Smooth muscle cell of the brain vasculature (primary cell): ENCODE data around the gene APOB.
A peak's percentile ranks its signal among the peaks of the same experiment; 100 is the strongest.

Experiments used
- DNase-seq: peaks from one replicate; pipeline ENCODE4 v3.0.0-alpha.2; 2012; ENCODE audit warnings: low read depth, low spot score

Gene APOB

DNA sequence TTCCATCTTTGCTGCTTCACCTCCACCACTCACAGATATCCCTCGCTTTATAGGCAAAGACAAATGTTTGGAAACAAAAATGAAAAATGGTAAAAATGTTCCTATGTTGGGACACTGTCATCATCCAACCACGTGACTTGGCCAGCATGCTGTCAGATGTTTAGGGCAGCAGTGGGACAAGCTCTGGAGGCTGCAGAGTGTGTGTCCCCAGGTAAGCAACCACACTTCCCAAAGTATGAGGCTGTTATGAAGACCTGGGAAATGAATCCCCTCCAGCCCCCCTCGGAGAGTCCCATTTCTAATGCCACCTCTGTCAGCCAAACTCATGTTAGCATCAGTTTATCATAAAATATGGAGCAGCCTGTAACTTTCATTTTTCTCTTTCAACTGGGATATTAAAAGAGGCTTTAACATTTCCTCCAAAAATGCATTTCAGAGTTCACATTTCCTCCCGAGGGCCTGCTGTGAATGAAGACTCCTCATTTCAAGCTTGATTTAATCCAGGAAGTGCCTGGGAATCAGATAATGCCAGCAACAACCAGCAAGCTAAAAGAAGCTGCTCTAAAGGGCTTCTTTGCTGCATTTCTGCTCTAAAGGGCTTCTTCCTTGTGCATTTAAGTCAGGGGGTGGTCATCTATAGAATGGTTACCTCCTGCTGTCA is 66.2 kb downstream of the APOB start:
- DNase-seq = no peak

DNA sequence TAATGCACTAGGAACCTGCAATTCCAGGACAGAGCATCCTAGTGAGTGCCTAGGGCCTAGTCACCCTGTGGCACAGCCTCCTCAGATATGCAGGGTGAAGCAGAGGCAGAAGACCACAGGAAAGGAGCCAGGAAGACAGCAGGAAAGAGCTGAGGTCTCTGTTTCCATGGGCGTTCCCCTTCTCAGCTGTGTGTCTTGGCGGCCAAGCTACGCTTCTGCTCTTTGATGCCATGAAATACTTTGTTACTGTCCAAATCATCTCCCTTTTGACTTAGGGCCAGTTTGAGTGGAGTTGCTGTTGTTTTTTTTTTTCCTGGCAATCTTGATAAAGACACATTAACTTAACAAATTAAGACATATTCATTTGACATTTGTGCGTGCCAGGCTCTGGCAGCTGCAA is 67.3 kb downstream of the APOB start:
- no peak for DNase-seq

DNA sequence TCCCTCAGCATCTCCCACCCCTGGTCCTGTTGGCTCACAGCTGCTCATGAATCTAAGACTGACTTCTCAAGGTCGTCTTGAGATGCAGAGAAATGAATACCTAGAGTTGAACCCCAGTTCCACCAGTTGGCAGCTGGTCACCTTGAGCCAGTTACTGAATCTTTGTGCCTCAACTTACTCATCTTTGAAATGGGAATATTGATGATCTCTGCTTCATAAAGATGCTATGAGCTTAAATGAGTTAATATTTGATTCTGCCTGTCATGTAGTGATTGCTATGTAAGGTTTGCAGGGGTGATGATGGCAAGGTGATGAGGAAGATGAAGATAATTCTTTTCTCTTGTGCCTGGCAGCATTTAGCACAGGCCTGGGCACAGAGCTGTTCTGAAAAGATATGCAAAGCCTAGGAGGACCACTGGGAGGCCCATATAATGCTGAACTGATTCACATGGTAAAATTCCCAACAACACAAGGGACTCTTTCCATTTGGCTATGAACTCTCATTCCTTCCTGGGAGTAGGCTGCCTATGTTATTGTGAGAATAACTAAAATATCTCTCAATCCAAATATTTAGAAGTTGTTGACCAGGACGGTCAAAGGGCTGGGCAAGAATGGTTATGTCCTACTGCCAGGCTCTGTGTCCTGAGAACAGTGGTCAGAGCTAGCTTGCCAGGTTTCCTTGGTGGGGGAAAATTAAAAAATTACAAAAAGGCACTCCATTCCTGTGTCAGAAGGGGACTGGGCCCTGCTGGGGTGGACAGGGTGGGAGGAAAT is 70.9 kb downstream of the APOB start:
- DNase-seq = no peak

DNA sequence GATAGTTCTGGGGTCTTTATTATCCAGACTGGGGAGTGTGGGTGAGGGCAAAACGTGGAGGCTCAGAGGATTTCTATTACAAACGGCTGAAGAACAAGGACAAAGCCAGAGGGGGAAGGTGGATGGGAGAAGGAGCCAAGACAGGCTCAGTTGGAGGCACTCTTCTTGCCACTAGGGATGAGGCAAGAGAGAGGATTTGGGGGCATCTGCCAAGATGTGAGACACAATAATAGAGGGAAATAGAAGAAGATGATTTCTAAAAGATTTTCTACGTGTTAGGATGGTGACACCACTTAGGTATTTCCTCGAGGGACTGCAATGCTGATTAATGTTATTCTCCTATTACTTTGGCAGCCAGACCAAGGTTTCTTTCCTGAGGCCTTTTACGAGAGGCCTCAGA is 71.8 kb downstream of the APOB start:
- DNase-seq = no peak

DNA sequence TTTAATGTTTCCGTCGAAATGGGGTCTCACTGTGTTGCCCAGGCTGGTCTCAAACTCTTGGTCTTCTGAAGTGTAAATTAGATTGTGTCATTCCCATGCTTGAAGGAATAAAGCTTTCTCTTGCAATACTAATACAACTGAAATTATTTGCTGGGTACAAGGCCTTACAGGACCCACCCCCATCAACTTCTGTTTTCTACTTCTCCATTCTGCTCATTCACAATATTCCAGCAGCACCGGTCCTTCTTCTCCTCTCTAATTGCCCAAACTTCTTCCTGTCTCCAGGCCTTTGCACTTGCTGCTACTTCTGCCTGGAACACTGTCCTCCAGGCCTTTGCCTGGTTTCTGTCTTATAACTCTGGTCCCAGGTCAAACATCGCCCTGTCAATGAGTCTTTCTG is 73.8 kb downstream of the APOB start:
- no peak for DNase-seq

DNA sequence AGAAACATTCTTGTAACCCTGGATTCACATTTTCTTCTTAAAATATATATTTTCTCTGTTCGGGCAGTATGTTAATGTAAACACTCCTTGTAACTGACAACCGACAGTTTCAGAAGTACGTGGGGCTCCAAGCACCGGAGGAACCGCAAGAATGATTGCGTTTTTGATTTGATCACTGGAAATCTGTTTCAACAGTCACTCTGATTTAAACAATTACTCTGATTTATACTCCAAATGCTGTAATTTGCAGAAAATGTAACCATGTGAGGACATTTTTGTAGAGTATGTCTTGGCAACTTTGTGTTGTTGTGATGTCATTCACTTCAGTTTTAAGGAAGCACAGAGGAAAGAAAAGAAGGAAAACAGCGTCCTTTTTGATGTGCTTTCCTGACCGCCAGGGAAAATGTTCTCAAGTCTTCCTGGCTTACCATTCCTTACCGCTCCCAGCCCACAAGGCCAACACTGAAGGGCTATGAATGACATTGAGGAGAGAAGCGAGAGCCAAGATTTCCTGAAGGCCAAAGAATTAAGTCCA is 77.7 kb downstream of the APOB start:
- no peak for DNase-seq

DNA sequence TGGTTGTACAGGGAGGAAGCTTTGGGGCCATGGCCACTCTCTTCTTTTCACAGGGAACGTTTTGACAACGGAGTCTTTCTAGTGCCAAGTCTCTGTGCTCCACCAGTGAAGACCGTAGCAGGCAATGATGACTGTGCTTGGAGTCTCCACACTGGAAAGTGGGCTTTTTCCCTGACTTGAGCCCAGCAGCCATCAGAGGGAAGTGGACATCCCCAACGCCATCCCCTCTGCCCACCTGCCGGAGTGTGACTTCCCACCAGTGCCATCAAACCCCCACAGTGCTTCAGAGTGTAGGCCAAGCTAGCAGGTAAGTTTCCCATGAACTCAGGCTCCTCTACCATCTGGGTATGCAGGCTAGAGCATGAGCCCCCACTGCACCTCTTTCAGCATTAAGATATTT is 78.7 kb downstream of the APOB start:
- no peak for DNase-seq

DNA sequence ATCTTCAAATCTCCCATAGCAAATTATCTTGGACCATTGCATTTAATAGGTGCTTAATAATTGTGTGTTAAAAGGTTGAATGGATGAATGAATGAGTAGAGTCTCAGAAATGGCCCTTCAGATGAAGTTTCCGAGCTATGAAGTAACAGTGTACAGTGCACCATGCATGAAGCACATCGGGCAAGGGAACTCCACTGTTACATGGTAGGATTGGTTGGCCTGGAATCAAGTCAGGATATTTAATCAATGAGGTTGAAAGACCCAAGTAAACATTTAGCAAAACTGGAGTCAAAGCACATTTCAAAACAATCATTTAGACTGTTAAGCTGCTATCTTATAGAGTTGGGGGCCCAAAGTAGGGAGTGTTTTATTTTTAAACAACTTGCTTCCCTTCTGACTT is 80.0 kb downstream of the APOB start:
- DNase-seq = no peak

DNA sequence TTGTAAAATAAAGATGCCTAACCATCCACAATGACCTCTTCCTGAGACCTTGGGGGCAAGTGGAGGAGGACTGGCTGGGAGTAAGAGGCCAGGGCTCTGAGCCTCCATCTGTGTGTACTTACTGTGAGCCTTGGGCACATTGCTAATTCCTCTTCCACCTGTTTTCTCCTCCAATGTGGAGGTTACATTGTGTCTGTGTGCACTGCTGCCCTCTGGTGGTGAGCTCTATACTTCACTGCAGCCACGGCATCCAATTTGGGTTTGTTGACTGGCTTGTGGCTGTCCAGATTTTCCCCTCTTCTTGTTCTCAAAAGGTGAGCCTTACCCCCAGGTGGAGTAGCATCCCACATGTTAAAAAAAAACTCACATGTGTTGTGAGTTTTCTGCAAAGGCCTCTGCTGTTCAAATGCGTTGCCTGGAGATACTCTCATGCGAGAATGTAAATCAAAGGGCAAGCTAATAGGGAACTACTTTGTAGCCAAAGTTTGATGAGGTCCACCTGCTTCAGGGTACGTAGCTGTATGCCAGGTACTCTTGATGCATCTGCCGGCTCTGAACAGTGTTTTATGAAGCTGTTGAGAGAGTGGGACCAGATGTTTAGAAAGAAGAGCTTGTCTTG is 80.8 kb downstream of the APOB start:
- DNase-seq = peak; percentile 15

DNA sequence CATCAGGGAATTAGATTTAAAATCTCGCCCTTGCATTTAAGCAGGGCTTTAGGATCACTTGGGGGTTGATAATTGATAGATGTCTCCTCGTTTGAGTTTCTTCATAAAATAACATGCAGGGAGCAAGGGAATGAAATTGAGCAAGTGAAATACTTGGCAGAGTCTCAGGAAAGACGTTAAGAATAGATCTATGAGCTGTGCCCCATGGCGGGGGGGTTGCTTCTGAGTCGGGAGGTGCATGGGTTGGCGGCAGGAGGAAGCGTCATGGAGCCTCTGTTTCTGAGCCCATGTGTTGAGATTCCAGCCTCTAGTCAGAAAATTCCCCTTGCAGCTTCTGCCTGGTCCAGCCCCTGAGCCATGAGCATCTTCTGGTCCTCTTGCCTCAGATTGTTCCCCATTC is 82.0 kb downstream of the APOB start:
- DNase-seq = no peak

DNA sequence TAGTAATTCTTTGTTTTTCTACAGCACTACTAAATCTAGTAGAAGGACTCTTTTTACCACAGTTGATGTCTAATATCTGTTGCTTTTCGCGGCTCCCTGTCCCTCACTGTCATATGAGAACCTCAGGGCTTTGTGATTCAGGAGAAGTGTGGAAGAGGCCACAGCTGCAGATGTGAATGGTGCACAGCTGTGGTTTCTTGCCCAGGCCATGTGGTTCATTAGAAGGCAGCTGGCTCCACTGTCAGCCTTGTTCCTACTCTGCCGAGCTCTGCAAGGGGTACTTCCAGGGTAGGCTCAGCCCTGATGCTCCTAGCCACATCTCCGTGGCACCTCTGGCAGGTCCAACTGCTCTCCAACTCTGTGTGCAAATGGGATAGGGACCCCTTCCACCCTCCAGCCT is 83.9 kb downstream of the APOB start:
- DNase-seq = no peak

DNA sequence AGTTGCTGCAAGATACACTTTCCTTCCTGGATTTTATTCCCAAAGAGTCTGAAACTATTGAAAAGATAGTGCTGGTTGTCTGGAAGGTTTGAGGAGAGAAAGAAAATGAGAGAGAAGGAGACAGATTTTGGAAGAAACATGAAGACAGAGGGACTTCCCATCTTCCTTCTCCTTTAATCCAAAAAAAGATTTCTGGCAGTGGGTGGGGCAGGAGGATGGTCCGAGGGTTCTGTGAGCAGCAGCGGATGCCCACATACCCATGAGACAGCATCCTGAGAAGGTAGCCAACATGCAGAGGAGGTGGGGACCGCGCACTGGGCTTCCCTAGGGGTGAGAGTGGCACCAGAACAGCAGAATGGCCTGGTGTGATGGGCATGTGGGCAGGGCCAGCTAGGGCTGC is 84.6 kb downstream of the APOB start:
- DNase-seq = no peak

DNA sequence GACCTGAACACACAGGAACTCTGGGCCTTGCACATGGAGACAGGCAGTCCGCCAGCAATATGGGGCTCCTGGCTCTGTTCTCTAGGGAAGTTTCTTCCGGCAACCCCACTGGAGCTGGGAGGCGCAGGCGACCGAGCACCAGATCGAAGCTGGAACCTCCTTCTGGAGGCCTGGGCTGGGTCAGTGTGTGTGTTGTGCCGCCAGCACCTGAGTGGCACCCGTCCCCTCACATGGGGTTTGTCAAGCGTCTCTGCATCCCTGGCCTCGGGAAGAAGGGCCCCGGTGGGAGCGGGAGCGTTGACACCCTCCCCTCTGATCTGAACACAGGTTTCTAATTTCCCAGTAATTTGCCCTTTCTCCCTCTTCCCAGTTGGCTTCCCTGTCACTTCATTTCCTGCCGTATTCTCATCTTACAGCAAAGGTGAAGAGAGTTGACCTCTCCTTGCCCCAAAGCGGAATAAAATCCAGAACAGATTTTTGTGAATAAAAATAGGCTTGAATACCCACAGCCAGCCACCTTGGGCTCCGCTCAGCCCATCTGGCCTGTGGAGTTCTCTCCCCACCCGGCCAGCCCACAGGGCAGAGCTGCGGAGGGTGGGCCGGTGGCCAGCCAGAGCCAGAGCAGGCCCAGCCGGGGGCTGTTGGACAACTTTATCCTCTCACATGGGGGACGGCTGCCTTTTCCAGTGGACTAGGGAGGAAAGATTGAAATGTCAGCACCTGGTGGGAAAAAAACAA is 85.9 kb downstream of the APOB start:
- no peak for DNase-seq

DNA sequence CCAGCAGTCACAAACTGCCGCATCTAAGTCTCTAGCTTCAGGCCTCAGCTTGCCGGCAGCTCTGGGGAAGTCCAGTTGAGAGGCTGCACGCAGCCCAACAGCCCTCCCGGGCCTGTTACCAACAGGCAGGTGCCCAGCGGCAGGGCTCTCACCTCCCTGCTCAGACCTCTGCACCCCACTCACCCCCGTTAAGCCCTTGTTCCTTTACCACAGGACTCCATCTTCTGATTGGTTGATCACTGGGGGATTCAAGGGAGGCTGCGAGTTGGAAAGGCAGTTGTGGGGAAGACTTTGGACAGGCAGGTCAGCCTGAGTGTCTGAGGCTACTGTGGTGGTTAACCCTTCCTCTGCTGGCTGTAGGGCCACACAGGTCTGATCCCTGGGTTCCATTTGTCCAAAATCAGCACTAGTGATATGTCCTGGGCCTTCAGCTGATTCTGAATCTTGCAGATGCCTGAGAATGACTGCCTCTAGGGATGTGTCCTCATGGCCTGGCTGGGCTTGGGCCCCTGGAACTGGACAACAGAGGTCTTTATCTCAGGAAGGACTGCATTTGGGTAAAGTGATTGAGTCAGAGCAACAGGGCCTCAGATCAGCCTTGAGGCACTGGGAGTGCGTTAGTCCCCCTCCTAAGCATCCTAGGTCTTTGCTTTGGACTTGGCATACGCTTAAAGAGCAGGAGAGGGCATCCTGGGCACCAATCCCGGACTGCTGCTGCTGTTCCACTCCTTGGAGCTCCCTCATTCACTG is 88.4 kb downstream of the APOB start:
- no peak for DNase-seq

DNA sequence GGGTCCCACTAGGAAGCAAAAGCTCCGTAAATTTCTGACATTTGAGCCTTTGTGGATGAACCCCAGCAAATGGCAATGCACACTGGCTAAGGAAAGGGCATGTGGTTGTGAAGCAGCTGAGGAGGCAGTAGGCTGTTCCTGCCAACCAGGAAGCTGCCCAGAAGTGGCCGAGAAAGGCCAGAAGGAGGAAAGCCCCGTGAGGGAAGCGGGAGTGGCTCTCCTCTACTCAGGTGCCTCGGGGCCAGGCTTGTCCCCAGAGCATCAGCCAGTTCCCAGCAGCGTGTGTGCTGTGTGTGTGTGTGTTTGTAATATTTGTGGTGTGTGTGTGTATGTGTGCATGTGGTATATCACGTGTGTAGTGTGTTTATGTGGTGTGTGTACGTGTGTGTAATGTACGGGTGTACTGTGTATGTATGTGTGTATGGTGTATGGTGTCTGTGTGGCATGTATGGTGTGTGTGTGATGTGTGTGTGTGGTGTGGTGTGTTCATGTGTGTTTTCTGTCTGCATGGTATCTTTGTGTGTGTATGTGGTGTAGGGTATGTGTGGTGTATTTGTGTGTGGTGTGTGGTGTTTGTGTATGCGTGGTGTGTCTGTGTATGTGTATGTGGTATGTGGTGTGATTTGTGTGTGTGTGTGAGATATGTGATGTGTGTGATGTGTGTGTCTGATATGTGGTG is 90.6 kb downstream of the APOB start:
- no peak for DNase-seq
